DND-41 (cell line): ENCODE results near the gene COL2A1.

Experiments used
- CTCF ChIP-seq: IDR thresholded peaks from 2 replicates; pipeline ENCODE4 v1.5.1; 2012; ENCODE audit warnings: borderline replicate concordance, low read length, moderate library complexity, mild to moderate bottlenecking; ENCODE audit not compliant: poor library complexity, severe bottlenecking; ENCODE audit errors: extremely low read depth
- EZH2 ChIP-seq: IDR thresholded peaks from 3 replicates; pipeline ENCODE4 v1.6.1; 2012; ENCODE audit warnings: borderline replicate concordance, low read depth, mild to moderate bottlenecking, moderate library complexity, low read length, inconsistent platforms; ENCODE audit not compliant: severe bottlenecking

- TF ChIP-seq EZH2, result no peak
- TF ChIP-seq CTCF, result no peak
These were observed 5.2 kb upstream of the COL2A1 start for GRCh38 chr12:48009471-48009870.
